BE2C (cell line): Measurements from ENCODE around the gene WDR93.
A peak's percentile ranks its signal among the peaks of the same experiment; 100 is the strongest.
"Not testable (repeated sequence)": the region's sequence is repeated elsewhere in the genome, so short reads cannot be mapped to it uniquely, and the experiment has no call there.

Source experiments
- DNase-seq: peaks from one replicate; pipeline ENCODE4 v3.0.0-alpha.2; 2020
- H3K27me3 ChIP-seq: fragments of 250-450 bp; sonication (Bioruptor Pico); 2 replicates; pipeline ENCODE4 v1.5.1; 2020; ENCODE audit warnings: mild to moderate bottlenecking
- H3K36me3 ChIP-seq: fragments of 250-450 bp; sonication (Bioruptor Pico); 2 replicates; pipeline ENCODE4 v1.5.1; 2020; ENCODE audit warnings: mild to moderate bottlenecking
- H3K4me1 ChIP-seq: fragments of 250-450 bp; sonication (Bioruptor Pico); 2 replicates; pipeline ENCODE4 v1.5.1; 2020
- H3K4me3 ChIP-seq: 2 replicates; pipeline ENCODE4 v1.5.1; 2011; ENCODE audit warnings: low read depth, low read length
- H3K9me3 ChIP-seq: fragments of 250-450 bp; sonication (Bioruptor Pico); 2 replicates; pipeline ENCODE4 v1.5.1; 2020
- TF ChIP-seq, protein P1 (sequence below): IDR thresholded peaks from 2 replicates; pipeline ENCODE4 v1.5.1; 2012; ENCODE audit warnings: mild to moderate bottlenecking, low read depth, low read length

WDR93 gene

DNA sequence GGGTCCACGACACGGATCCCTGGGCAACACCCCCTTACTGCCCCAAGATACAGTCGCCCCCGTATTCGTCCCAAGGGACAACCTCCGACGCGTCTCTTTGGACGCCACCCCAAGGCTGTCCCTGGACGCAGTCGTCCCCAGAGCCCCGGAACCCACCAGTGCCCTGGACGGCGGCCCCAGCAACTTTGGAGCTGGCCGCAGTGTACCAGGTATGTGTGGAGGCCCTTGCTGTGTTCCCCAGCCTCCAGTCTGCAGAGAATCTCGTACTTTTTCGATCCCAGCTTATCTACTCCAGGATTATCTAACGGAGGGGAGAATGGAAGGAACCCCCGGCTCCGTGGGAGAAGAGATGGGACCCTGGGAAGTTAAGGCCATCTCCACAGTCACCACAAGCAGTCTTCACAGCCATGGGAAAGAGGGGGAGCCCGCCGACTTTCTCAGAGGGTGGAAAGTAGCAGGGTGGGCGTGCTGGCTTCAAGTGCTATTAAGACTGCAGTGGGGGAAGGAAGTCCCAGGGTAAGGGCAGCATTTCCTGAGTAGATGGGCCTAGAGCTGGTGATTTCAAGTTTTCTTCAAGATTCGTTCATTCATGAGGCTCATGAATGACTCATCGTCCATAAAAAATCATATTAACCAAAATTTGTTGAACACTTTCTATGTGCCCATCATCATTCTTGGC lies 86.6 kb downstream of the WDR93 start:
- no peak overlapping the region for H3K4me3 ChIP-seq
- no peaks in the 10 kb centered on the region for H3K36me3 ChIP-seq
- TF ChIP-seq, protein P1, sequence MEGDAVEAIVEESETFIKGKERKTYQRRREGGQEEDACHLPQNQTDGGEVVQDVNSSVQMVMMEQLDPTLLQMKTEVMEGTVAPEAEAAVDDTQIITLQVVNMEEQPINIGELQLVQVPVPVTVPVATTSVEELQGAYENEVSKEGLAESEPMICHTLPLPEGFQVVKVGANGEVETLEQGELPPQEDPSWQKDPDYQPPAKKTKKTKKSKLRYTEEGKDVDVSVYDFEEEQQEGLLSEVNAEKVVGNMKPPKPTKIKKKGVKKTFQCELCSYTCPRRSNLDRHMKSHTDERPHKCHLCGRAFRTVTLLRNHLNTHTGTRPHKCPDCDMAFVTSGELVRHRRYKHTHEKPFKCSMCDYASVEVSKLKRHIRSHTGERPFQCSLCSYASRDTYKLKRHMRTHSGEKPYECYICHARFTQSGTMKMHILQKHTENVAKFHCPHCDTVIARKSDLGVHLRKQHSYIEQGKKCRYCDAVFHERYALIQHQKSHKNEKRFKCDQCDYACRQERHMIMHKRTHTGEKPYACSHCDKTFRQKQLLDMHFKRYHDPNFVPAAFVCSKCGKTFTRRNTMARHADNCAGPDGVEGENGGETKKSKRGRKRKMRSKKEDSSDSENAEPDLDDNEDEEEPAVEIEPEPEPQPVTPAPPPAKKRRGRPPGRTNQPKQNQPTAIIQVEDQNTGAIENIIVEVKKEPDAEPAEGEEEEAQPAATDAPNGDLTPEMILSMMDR, result no peak
- H3K27me3 ChIP-seq, result no peaks in the 10 kb centered on the region
- no peaks in the 10 kb centered on the region for H3K4me1 ChIP-seq
- no peak for DNase-seq
- H3K9me3 ChIP-seq, result no peaks in the 10 kb centered on the region

DNA sequence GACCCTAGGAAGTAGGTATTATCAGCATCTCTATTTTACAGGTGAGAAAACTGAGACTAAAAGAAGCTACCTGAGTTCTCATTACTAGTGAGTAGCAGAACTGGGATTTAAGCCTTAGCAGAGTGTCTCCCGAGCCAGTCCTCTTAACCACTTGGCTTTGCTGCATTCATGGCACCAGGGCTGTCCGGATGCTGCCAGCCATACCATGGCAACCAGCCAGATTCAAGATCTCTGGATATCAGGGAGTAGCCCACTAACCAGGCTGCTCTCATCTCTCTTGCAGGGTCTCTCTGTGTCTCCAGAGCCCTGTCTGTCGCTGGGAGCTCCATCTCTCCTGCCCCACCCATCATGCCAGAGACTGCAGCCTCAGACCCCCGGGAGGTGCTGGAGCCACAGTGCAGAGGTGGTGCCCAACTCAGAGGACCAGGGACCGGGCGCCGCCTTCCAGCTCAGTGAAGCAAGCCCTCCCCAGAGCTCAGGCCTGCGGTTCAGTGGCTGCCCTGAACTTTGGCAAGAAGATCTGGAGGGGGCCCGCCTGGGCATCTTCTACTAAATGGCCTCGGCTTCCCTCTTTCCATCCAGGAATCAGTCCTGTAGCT lies 87.3 kb downstream of the WDR93 start:
- Histone ChIP-seq H3K9me3 (no peaks in the 10 kb centered on the region), H3K27me3 (no peaks in the 10 kb centered on the region), H3K36me3 (no peaks in the 10 kb centered on the region), H3K4me1 (no peaks in the 10 kb centered on the region; the same call in 1 of the 2 replicates), H3K4me3 (no peak overlapping the region)
- peak; percentile 51 for DNase-seq
- TF ChIP-seq, protein P1, result no peak

DNA sequence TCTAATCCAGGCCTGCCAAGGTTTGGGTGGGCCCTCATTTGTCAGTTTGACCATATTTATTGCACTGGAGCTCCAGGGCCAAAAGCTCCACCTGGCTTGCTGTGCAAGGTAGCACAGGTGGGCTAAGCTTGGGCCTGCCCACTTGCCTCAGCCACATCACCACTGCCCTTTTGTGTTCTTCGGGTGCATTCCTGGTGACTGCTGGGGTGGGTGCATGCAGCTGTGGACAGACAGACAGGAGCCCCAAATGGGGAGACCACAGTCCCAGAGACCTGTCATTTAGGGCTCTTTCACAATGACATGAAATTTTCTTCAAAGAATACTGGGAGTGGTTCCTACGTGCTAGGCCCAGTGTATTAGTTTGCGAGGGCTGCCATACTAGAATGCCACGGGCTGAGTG lies 88.2 kb downstream of the WDR93 start:
- DNase-seq, result no peak
- no peaks in the 10 kb centered on the region for H3K9me3 ChIP-seq
- no peaks in the 10 kb centered on the region for H3K27me3 ChIP-seq
- peaks cover 9% of the 10 kb centered on the region for H3K4me1 ChIP-seq
- TF ChIP-seq, protein P1, result no peak
- H3K4me3 ChIP-seq, result no peak overlapping the region
- no peaks in the 10 kb centered on the region for H3K36me3 ChIP-seq

DNA sequence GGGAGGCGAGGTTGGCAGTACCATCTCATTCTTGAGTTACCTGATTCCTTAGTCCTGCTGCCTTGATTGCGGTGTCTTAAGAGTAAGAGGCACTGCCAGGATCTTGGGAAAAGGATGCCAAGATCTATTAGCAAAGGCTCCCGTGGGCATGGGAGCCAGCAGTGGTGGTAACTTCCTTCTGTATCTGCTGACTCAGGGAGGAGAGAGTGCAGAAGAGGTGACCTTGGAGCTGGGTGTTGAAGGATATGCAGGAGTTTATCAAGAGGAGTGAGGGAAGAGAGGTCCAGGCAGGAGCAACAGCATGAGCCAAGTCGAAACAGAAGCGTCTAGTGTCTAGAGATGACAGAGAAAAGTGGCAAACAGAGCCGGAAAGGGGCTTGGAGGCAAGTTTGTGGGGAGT lies 90.0 kb downstream of the WDR93 start:
- Histone ChIP-seq H3K4me3 (no peak overlapping the region), H3K27me3 (no peaks in the 10 kb centered on the region), H3K4me1 (peaks cover 9% of the 10 kb centered on the region), H3K9me3 (no peaks in the 10 kb centered on the region), H3K36me3 (no peaks in the 10 kb centered on the region)
- TF ChIP-seq, protein P1, result no peak
- DNase-seq, result no peak

DNA sequence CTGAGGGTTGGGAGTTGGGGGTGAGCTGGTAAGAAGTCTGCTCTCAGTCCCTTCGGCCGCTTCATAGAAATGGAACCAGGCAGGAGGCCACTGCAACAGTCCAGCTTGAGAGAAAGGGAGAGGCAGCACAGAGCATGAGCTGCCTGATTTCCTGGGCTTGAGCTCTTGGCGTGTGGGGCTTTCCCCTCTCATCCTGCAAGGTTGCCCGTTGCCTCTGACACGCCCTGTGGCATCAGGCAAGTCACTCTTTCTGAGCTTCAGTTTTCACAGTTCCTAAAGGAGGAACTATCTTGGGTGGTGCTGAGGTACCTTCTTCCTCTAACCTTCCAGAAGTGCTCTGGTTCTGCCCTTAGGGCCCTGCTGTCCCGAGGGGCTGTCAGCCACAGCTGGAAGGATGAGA lies 90.4 kb downstream of the WDR93 start:
- Histone ChIP-seq H3K4me1 (peaks cover 9% of the 10 kb centered on the region), H3K9me3 (no peaks in the 10 kb centered on the region), H3K27me3 (no peaks in the 10 kb centered on the region), H3K4me3 (no peak overlapping the region), H3K36me3 (no peaks in the 10 kb centered on the region)
- TF ChIP-seq, protein P1, result no peak
- DNase-seq, result no peak

DNA sequence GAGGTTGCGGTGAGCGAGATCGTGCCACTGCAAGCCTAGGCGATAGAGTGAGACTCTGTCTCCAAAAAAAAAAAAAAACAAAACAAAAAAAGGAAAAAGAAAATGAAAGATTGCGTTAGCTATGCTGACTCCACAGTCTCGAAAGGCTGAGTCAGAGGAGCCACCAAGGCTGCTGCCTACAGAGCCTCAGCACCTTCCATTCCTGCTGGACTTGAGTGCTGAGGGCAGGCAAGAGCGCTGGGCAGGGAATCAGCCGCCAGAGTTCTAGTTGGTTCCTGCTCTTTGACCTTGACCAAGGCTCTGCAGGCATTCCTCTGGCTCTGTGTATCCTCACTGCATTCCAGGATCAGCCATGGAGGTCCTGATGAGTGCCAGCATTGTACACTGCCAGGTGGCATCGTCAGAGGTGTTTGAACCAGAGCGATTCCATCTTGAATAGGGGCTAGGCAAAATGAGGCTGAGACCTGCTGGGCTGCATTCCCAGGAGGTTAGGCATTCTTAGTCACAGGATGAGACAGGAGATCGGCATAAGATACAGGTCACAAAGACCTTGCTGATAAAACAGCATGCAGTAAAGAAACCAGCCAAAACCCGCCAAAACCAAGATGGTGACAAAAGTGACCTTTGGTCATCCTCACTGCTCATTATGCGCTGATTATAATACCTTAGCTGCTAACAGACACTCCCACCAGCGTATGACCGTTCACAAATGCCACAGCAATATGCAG lies 91.4 kb downstream of the WDR93 start:
- no peaks in the 10 kb centered on the region for H3K9me3 ChIP-seq
- TF ChIP-seq, protein P1, result no peak
- peaks cover 9% of the 10 kb centered on the region for H3K4me1 ChIP-seq
- DNase-seq, result no peak
- no peaks in the 10 kb centered on the region for H3K36me3 ChIP-seq
- no peak overlapping the region for H3K4me3 ChIP-seq
- H3K27me3 ChIP-seq, result no peaks in the 10 kb centered on the region

DNA sequence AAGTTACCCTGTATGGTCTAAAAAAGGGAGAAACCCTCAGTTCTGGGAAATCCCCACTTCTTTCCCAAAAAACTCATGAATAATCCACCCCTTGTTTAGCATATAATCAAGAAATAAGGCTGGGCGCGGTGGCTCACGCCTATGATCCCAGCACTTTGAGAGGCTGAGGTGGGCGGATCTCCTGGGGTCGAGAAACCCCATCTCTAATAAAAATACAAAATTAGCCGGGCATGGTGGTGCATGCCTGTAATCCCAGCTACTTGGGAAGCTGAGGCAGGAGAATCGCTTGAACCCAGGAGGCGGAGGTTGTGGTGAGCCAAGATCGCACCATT lies 92.0 kb downstream of the WDR93 start:
- not testable (repeated sequence) for H3K4me1 ChIP-seq, H3K27me3 ChIP-seq, H3K9me3 ChIP-seq, DNase-seq, H3K36me3 ChIP-seq, H3K4me3 ChIP-seq
